ENCODE results near the gene CCDC73. TPM values are rescaled to one million over a fixed set of nuclear protein-coding genes. Genes with fewer than 3 reads are reported as not detected.

CCDC73 gene
- total and polyA plus RNA-seq, 4 donors, result 0.02 to 0.50 (median 0.33) TPM

GRCh38 chr11:32569313-32569881 is 225.1 kb downstream of the CCDC73 start:
- TF ChIP-seq ZBTB33 (IDR thresholded peaks at IDR 0.05) (no peak), JUND (IDR thresholded peaks at IDR 0.05) (no peak), REST (IDR thresholded peaks at IDR 0.05) (no peak), HNF4G (IDR thresholded peaks at IDR 0.05) (no peak), SP1 (IDR thresholded peaks at IDR 0.05) (no peak), GABPA (IDR thresholded peaks at IDR 0.05 in 1 of 2, conservative IDR thresholded peaks at IDR 0.05 in 1 of 2) (no peak), MAX (IDR thresholded peaks at IDR 0.05) (no peak), EGR1 (IDR thresholded peaks at IDR 0.05; ENCODE audit: low read depth in 2 of 2) (no peak), FOXA1 (IDR thresholded peaks at IDR 0.05) (no peak), RAD21 (IDR thresholded peaks at IDR 0.05) (no peak), YY1 (IDR thresholded peaks at IDR 0.05) (no peak), NR2F2 (IDR thresholded peaks at IDR 0.05) (no peak), CTCF (IDR thresholded peaks at IDR 0.05; ENCODE audit: low read depth, low read length, missing input control) (no peak), ATF3 (IDR thresholded peaks at IDR 0.05) (no peak), HNF4A (conservative IDR thresholded peaks at IDR 0.05) (no peak), RXRA (IDR thresholded peaks at IDR 0.05) (no peak), FOXA2 (IDR thresholded peaks at IDR 0.05) (no peak), TAF1 (conservative IDR thresholded peaks at IDR 0.05) (no peak)
- no peak overlapping the region for H3K9ac ChIP-seq (ENCODE audit: low read depth in 1 of 2, low read length in 2 of 2)
- H3K4me1 ChIP-seq (ENCODE audit: control insufficient read depth in 4 of 4, insufficient read depth in 4 of 4, low read length in 3 of 4), result no peaks in the 10 kb centered on the region
- no peak overlapping the region for H3K27ac ChIP-seq (ENCODE audit: low read depth in 1 of 2, low read length in 2 of 2)
- no peaks in the 10 kb centered on the region for H3K36me3 ChIP-seq (ENCODE audit: control insufficient read depth in 4 of 4, insufficient read depth in 3 of 4, low read depth in 1 of 4, low read length in 3 of 4)
- no peaks in the 10 kb centered on the region for H3K9me3 ChIP-seq (ENCODE audit: control insufficient read depth in 4 of 4, low read length in 3 of 4)
- no peaks in the 10 kb centered on the region for H3K27me3 ChIP-seq (ENCODE audit: control insufficient read depth in 4 of 4, insufficient read depth in 4 of 4, low read length in 3 of 4)
- no peak for DNase-seq (ENCODE audit: low spot score)
- no peak overlapping the region for H3K4me3 ChIP-seq (ENCODE audit: low read depth in 1 of 3, low read length in 3 of 3)
- WGBS, result 78% methylated on average over 4 of the region's 4 CpGs
